Astrocyte (in vitro differentiated cells and primary cell): ENCODE data around the gene RPGRIP1L.

Experiments used
- EZH2 ChIP-seq: IDR thresholded peaks from 2 replicates; pipeline ENCODE4 v1.6.1; 2012; ENCODE audit warnings: mild to moderate bottlenecking, low read length, inconsistent platforms; ENCODE audit not compliant: insufficient read depth
- TF ChIP-seq, protein P1 (sequence below): IDR thresholded peaks from 2 replicates; pipeline ENCODE4 v1.5.1; 2011; ENCODE audit warnings: low read depth, mild to moderate bottlenecking, inconsistent platforms, low read length, moderate library complexity; ENCODE audit not compliant: insufficient read depth

DNA sequence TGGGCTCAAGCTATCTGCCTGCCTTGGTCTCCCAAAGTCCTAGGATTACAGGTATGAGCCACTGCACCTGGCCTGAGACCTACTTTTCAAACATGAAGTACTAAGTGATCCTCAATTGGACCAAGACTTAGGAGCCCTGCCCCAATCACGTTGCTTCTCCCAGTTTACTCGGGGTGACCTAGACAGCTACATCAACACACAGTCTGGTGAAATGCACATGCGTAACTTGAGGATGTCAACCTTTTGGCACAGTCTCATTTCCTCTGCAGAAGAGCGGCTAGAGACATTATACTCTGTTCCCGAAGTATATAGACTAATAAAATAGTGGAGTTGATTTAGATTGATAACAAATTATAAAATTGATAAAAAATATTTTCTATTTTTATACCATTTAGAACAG is 17.4 kb upstream of the RPGRIP1L start:
- TF ChIP-seq, protein P1, sequence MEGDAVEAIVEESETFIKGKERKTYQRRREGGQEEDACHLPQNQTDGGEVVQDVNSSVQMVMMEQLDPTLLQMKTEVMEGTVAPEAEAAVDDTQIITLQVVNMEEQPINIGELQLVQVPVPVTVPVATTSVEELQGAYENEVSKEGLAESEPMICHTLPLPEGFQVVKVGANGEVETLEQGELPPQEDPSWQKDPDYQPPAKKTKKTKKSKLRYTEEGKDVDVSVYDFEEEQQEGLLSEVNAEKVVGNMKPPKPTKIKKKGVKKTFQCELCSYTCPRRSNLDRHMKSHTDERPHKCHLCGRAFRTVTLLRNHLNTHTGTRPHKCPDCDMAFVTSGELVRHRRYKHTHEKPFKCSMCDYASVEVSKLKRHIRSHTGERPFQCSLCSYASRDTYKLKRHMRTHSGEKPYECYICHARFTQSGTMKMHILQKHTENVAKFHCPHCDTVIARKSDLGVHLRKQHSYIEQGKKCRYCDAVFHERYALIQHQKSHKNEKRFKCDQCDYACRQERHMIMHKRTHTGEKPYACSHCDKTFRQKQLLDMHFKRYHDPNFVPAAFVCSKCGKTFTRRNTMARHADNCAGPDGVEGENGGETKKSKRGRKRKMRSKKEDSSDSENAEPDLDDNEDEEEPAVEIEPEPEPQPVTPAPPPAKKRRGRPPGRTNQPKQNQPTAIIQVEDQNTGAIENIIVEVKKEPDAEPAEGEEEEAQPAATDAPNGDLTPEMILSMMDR = no peak
- TF ChIP-seq EZH2 = no peak
